ENCODE measurements around the gene ATP9B. TPM values are rescaled to one million over a fixed set of nuclear protein-coding genes. Genes with fewer than 3 reads are reported as not detected.

ATP9B gene
- total RNA-seq, 2 donors from 2014 or later, result 29.1 to 38.1 TPM

GRCh38 chr18:79227621-79228020, 158.4 kb downstream of the ATP9B start:
- H3K36me3 Mint-ChIP-seq (ENCODE audit: low read depth), result peaks cover 8% of the 10 kb centered on the region
- Histone ChIP-seq H3K9me3 (ENCODE audit: control insufficient read depth, low read length) (no peaks in the 10 kb centered on the region), H3K9ac (ENCODE audit: extremely low read depth, low read length, poor library complexity, severe bottlenecking) (no peak overlapping the region), H3K4me1 (ENCODE audit: control insufficient read depth, insufficient read depth, low read length) (no peaks in the 10 kb centered on the region), H3K36me3 (ENCODE audit: control insufficient read depth, insufficient read depth, low read length) (no peaks in the 10 kb centered on the region), H3K27me3 (ENCODE audit: control insufficient read depth, insufficient read depth, low read length, poor library complexity, severe bottlenecking) (no peaks in the 10 kb centered on the region), H3K4me3 (ENCODE audit: low read length) (no peak overlapping the region), H3K27ac (ENCODE audit: low read depth, low read length) (no peak overlapping the region)
- no peaks in the 10 kb centered on the region for H3K27me3 Mint-ChIP-seq (ENCODE audit: insufficient read depth)
- H3K4me1 Mint-ChIP-seq, result no peaks in the 10 kb centered on the region
- H3K27ac Mint-ChIP-seq, result no peak overlapping the region
- TF ChIP-seq CTCF (conservative IDR thresholded peaks at IDR 0.05), result no peak
- no peak overlapping the region for H3K4me3 Mint-ChIP-seq
- 94 to 96% methylated on average over 3 of the region's 3 CpGs for WGBS, 2 experiments (ENCODE audit: insufficient coverage in 1 of 2, insufficient read length in 1 of 2)
- no peak for DNase-seq
- H3K9me3 Mint-ChIP-seq, result peaks cover 7% of the 10 kb centered on the region

GRCh38 chr18:79229431-79229830, 160.2 kb downstream of the ATP9B start:
- no peaks in the 10 kb centered on the region for H3K27me3 ChIP-seq (ENCODE audit: control insufficient read depth, insufficient read depth, low read length, poor library complexity, severe bottlenecking)
- no peak overlapping the region for H3K9ac ChIP-seq (ENCODE audit: extremely low read depth, low read length, poor library complexity, severe bottlenecking)
- H3K27me3 Mint-ChIP-seq (ENCODE audit: insufficient read depth), result no peaks in the 10 kb centered on the region
- no peak for TF ChIP-seq CTCF (conservative IDR thresholded peaks at IDR 0.05)
- no peaks in the 10 kb centered on the region for H3K9me3 ChIP-seq (ENCODE audit: control insufficient read depth, low read length)
- peaks cover 7% of the 10 kb centered on the region for H3K9me3 Mint-ChIP-seq
- peaks cover 8% of the 10 kb centered on the region for H3K36me3 Mint-ChIP-seq (ENCODE audit: low read depth)
- no peak overlapping the region for H3K4me3 Mint-ChIP-seq
- no peaks in the 10 kb centered on the region for H3K4me1 Mint-ChIP-seq
- DNase-seq, result no peak
- no peak overlapping the region for H3K27ac Mint-ChIP-seq
- H3K36me3 ChIP-seq (ENCODE audit: control insufficient read depth, insufficient read depth, low read length), result no peaks in the 10 kb centered on the region
- H3K27ac ChIP-seq (ENCODE audit: low read depth, low read length), result no peak overlapping the region
- no peak overlapping the region for H3K4me3 ChIP-seq (ENCODE audit: low read length)
- whole genome bisulfite sequencing, 2 experiments (ENCODE audit: insufficient coverage in 1 of 2, insufficient read length in 1 of 2), result 88 to 96% methylated on average over 3 to 6 of the region's 6 CpGs
- H3K4me1 ChIP-seq (ENCODE audit: control insufficient read depth, insufficient read depth, low read length), result no peaks in the 10 kb centered on the region

- Mint-ChIP-seq H3K9me3 (peaks cover 7% of the 10 kb centered on the region), H3K4me3 (no peak overlapping the region), H3K36me3 (ENCODE audit: low read depth) (peaks cover 8% of the 10 kb centered on the region), H3K27me3 (ENCODE audit: insufficient read depth) (no peaks in the 10 kb centered on the region), H3K27ac (no peak overlapping the region), H3K4me1 (peaks cover 2% of the 10 kb centered on the region)
- DNase-seq, result no peak
- Histone ChIP-seq H3K27ac (ENCODE audit: low read depth, low read length) (no peak overlapping the region), H3K27me3 (ENCODE audit: control insufficient read depth, insufficient read depth, low read length, poor library complexity, severe bottlenecking) (no peaks in the 10 kb centered on the region), H3K9me3 (ENCODE audit: control insufficient read depth, low read length) (no peaks in the 10 kb centered on the region), H3K4me1 (ENCODE audit: control insufficient read depth, insufficient read depth, low read length) (no peaks in the 10 kb centered on the region), H3K9ac (ENCODE audit: extremely low read depth, low read length, poor library complexity, severe bottlenecking) (no peak overlapping the region), H3K36me3 (ENCODE audit: control insufficient read depth, insufficient read depth, low read length) (no peaks in the 10 kb centered on the region), H3K4me3 (ENCODE audit: low read length) (no peak overlapping the region)
- WGBS, 2 experiments (ENCODE audit: insufficient coverage in 1 of 2, insufficient read length in 1 of 2), result 80 to 92% methylated on average over 1 to 12 of the region's 14 CpGs
- TF ChIP-seq CTCF (conservative IDR thresholded peaks at IDR 0.05), result no peak
Measured at GRCh38 chr18:79234438-79234837, 165.2 kb downstream of the ATP9B start.

Measured in endodermal cell (in vitro differentiated cells).